Measurements from ENCODE around the gene UBE3C. TPM values are rescaled to one million over a fixed set of nuclear protein-coding genes. Genes with fewer than 3 reads are reported as not detected.

The UBE3C gene
- total RNA-seq, 3 donors from 2014 or later (not counting 1 experiment from before 2014, with no cell fraction given), result 44.6 to 56.7 (median 55.5) TPM

DNA sequence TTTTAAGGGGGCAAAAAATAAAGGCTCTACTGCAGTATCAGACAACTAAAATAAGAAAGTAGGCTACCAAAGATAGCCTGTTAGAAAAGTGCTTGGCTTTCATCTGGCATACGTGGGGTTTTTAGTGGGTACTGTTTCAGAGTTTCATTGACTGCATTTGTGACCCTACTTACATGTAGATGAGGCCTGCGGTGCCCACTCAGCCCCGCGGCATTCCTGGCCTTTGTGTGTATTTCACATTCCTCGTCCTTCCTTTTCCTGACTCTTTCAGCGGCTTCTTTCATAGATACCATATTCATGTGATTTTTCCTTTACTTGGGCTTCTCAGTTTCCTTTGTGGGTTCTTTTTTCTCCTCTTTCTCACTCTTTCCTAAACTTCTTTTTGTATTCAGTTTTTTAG, 50.7 kb downstream of the UBE3C start:
- Histone ChIP-seq H3K27ac (ENCODE audit: low read length) (no peak overlapping the region), H3K9me3 (ENCODE audit: control insufficient read depth, insufficient read depth, low read length) (no peaks in the 10 kb centered on the region), H3K36me3 (ENCODE audit: control insufficient read depth, insufficient read depth, low read length) (peaks cover 66% of the 10 kb centered on the region), H3K4me1 (ENCODE audit: control insufficient read depth, insufficient read depth, low read length) (no peaks in the 10 kb centered on the region), H3K4me3 (ENCODE audit: low read length) (no peak overlapping the region), H3K27me3 (ENCODE audit: control insufficient read depth, insufficient read depth, low read length) (no peaks in the 10 kb centered on the region)
- Mint-ChIP-seq H3K27me3 (ENCODE audit: low read depth in 2 of 2) (no peaks in the 10 kb centered on the region), H3K27ac (no peak overlapping the region), H3K9me3 (no peaks in the 10 kb centered on the region), H3K4me3 (no peak overlapping the region), H3K4me1 (peaks cover 0 to 3% of the 10 kb centered on the region in 2 donors), H3K36me3 (peaks cover 11% of the 10 kb centered on the region)
- TF ChIP-seq, protein P1, sequence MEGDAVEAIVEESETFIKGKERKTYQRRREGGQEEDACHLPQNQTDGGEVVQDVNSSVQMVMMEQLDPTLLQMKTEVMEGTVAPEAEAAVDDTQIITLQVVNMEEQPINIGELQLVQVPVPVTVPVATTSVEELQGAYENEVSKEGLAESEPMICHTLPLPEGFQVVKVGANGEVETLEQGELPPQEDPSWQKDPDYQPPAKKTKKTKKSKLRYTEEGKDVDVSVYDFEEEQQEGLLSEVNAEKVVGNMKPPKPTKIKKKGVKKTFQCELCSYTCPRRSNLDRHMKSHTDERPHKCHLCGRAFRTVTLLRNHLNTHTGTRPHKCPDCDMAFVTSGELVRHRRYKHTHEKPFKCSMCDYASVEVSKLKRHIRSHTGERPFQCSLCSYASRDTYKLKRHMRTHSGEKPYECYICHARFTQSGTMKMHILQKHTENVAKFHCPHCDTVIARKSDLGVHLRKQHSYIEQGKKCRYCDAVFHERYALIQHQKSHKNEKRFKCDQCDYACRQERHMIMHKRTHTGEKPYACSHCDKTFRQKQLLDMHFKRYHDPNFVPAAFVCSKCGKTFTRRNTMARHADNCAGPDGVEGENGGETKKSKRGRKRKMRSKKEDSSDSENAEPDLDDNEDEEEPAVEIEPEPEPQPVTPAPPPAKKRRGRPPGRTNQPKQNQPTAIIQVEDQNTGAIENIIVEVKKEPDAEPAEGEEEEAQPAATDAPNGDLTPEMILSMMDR (IDR thresholded peaks at IDR 0.05), result no peak
- 95% methylated on average over 6 of the region's 6 CpGs for WGBS (ENCODE audit: insufficient coverage)
- DNase-seq, result no peak
- intact Hi-C loops (cut with micrococcal nuclease), result no loop called here
- no peak for ATAC-seq

DNA sequence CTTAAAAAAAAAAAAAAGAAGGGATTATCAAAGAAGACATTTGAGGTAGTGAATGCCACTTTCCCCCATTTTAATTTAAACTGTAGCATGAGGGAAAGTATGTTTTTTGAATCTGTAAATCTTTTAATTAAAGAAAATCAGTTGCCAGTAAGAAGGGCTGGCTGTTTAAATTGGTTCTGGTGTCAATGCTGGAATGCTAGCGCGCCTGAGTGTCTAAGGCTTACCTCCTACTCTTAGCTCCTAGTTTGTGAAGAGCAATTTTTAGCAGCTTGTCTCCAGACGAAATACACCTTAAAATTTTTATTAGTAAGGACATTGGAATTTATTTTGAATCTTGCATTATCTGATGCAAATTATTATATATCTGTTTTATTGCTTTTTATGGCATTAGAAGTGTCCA, 54.1 kb downstream of the UBE3C start:
- H3K4me1 Mint-ChIP-seq, result peaks cover 0 to 5% of the 10 kb centered on the region in 2 donors
- H3K27me3 Mint-ChIP-seq (ENCODE audit: low read depth in 2 of 2), result no peaks in the 10 kb centered on the region
- TF ChIP-seq, protein P1 (IDR thresholded peaks at IDR 0.05), result no peak
- Histone ChIP-seq H3K36me3 (ENCODE audit: control insufficient read depth, insufficient read depth, low read length) (peaks cover 52% of the 10 kb centered on the region), H3K4me3 (ENCODE audit: low read length) (no peak overlapping the region), H3K4me1 (ENCODE audit: control insufficient read depth, insufficient read depth, low read length) (no peaks in the 10 kb centered on the region), H3K27me3 (ENCODE audit: control insufficient read depth, insufficient read depth, low read length) (no peaks in the 10 kb centered on the region), H3K27ac (ENCODE audit: low read length) (no peak overlapping the region), H3K9me3 (ENCODE audit: control insufficient read depth, insufficient read depth, low read length) (no peaks in the 10 kb centered on the region)
- no peak overlapping the region for H3K27ac Mint-ChIP-seq
- DNase-seq, result no peak
- intact Hi-C loops (cut with micrococcal nuclease), result no loop called here
- H3K36me3 Mint-ChIP-seq, result no peaks in the 10 kb centered on the region
- no peaks in the 10 kb centered on the region for H3K9me3 Mint-ChIP-seq
- no peak overlapping the region for H3K4me3 Mint-ChIP-seq
- ATAC-seq, result no peak
- no CpG with 5 or more reads among the region's 3 CpGs for WGBS (ENCODE audit: insufficient coverage)

DNA sequence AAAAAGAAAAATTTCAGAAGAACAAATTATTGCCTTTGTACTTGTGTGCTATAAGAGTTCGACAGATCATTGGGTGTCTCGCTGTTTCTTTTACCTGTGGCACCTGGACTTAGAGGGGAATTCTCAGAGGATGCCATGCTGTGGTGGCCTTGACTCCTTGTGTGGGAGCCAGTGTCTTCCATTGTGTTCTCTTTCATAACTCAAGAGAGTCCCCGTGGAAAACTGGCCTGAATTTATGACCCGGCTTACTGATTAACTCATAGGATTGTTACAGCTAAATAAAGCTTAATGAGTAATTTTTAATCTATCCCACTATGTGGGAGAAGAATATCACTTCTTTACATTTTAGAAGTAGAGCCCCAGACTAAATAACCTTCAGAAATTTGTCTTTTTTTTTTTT, 54.5 kb downstream of the UBE3C start:
- intact Hi-C loops (cut with micrococcal nuclease), result no loop called here
- Mint-ChIP-seq H3K27ac (no peak overlapping the region), H3K36me3 (no peaks in the 10 kb centered on the region), H3K9me3 (no peaks in the 10 kb centered on the region), H3K4me1 (peaks cover 0 to 5% of the 10 kb centered on the region in 2 donors), H3K4me3 (no peak overlapping the region), H3K27me3 (ENCODE audit: low read depth in 2 of 2) (no peaks in the 10 kb centered on the region)
- H3K4me3 ChIP-seq (ENCODE audit: low read length), result no peak overlapping the region
- no peaks in the 10 kb centered on the region for H3K27me3 ChIP-seq (ENCODE audit: control insufficient read depth, insufficient read depth, low read length)
- H3K4me1 ChIP-seq (ENCODE audit: control insufficient read depth, insufficient read depth, low read length), result no peaks in the 10 kb centered on the region
- no peak overlapping the region for H3K27ac ChIP-seq (ENCODE audit: low read length)
- TF ChIP-seq, protein P1 (IDR thresholded peaks at IDR 0.05), result no peak
- H3K36me3 ChIP-seq (ENCODE audit: control insufficient read depth, insufficient read depth, low read length), result peaks cover 50% of the 10 kb centered on the region
- WGBS (ENCODE audit: insufficient coverage), result 98% methylated on average over 3 of the region's 4 CpGs
- DNase-seq, result no peak
- no peaks in the 10 kb centered on the region for H3K9me3 ChIP-seq (ENCODE audit: control insufficient read depth, insufficient read depth, low read length)
- ATAC-seq, result no peak

DNA sequence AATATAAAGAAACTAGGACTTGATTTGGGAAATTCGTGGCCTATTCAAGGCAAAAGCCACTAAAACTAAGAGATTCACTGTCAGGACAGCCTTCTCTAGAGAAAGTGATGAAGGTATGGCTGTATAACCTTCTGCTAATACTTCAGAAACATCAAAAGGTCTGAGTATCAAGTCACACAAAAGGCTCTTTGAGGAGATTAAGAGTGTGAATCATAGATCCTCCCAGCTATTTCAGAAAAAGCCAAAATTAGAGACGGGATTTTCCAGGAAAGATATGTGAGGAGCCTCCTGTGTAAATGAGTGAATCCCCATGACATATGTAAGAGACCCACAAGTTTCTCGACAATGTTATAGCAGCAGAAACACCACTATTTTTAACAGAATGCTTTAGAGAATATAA, 56.2 kb downstream of the UBE3C start:
- no peaks in the 10 kb centered on the region for H3K27me3 Mint-ChIP-seq (ENCODE audit: low read depth in 2 of 2)
- H3K27me3 ChIP-seq (ENCODE audit: control insufficient read depth, insufficient read depth, low read length), result no peaks in the 10 kb centered on the region
- TF ChIP-seq, protein P1 (IDR thresholded peaks at IDR 0.05), result no peak
- no peak overlapping the region for H3K4me3 ChIP-seq (ENCODE audit: low read length)
- H3K4me1 Mint-ChIP-seq, result peaks cover 0 to 5% of the 10 kb centered on the region in 2 donors
- DNase-seq (no peak), ATAC-seq (no peak)
- no peak overlapping the region for H3K4me3 Mint-ChIP-seq
- peaks cover 42% of the 10 kb centered on the region for H3K36me3 ChIP-seq (ENCODE audit: control insufficient read depth, insufficient read depth, low read length)
- H3K27ac Mint-ChIP-seq, result peak overlapping the region in 1 of 2 donors; percentile 7
- no peaks in the 10 kb centered on the region for H3K4me1 ChIP-seq (ENCODE audit: control insufficient read depth, insufficient read depth, low read length)
- 90% methylated on average over 2 of the region's 3 CpGs for WGBS (ENCODE audit: insufficient coverage)
- H3K9me3 ChIP-seq (ENCODE audit: control insufficient read depth, insufficient read depth, low read length), result no peaks in the 10 kb centered on the region
- no peak overlapping the region for H3K27ac ChIP-seq (ENCODE audit: low read length)
- intact Hi-C loops (cut with micrococcal nuclease), result no loop called here
- no peaks in the 10 kb centered on the region for H3K9me3 Mint-ChIP-seq
- H3K36me3 Mint-ChIP-seq, result no peaks in the 10 kb centered on the region

Measured in natural killer cell (primary cell).